Effector memory CD4-positive, alpha-beta T cell (primary cell): Measurements from ENCODE around the gene PRDM4.

Source experiments
- DNase-seq, 3 donors: peaks; one replicate each; pipeline ENCODE4 v3.0.0-alpha.2; 2020
- H3K27ac ChIP-seq: 2 replicates; pipeline ENCODE4 v1.7.0; 2013; ENCODE audit warnings: mild to moderate bottlenecking, low read length, moderate library complexity; ENCODE audit not compliant: insufficient read depth, poor library complexity, severe bottlenecking
- H3K27me3 ChIP-seq: replicated peaks from 2 replicates; pipeline ENCODE4 v1.7.0; 2013; ENCODE audit warnings: mild to moderate bottlenecking, low read length; ENCODE audit not compliant: insufficient read depth, control insufficient read depth, poor library complexity, severe bottlenecking
- H3K36me3 ChIP-seq: 2 replicates; pipeline ENCODE4 v1.7.0; 2013; ENCODE audit warnings: mild to moderate bottlenecking, low read length, moderate library complexity; ENCODE audit not compliant: control insufficient read depth, insufficient read depth
- H3K4me1 ChIP-seq: 2 replicates; pipeline ENCODE4 v1.7.0; 2013; ENCODE audit warnings: low read length, mild to moderate bottlenecking; ENCODE audit not compliant: control insufficient read depth, insufficient read depth, poor library complexity, severe bottlenecking
- H3K4me3 ChIP-seq: 2 replicates; pipeline ENCODE4 v1.7.0; 2013; ENCODE audit warnings: low read length, low read depth, mild to moderate bottlenecking; ENCODE audit not compliant: insufficient read depth, poor library complexity, severe bottlenecking
- H3K9me3 ChIP-seq: 2 replicates; pipeline ENCODE4 v1.7.0; 2013; ENCODE audit warnings: mild to moderate bottlenecking, low read length, moderate library complexity; ENCODE audit not compliant: control insufficient read depth
- total RNA-seq, 3 donors: gene quantifications; one replicate each; lab custom pipeline; 2026; lab: John Stamatoyannopoulos, UW

The PRDM4 gene, protein sequence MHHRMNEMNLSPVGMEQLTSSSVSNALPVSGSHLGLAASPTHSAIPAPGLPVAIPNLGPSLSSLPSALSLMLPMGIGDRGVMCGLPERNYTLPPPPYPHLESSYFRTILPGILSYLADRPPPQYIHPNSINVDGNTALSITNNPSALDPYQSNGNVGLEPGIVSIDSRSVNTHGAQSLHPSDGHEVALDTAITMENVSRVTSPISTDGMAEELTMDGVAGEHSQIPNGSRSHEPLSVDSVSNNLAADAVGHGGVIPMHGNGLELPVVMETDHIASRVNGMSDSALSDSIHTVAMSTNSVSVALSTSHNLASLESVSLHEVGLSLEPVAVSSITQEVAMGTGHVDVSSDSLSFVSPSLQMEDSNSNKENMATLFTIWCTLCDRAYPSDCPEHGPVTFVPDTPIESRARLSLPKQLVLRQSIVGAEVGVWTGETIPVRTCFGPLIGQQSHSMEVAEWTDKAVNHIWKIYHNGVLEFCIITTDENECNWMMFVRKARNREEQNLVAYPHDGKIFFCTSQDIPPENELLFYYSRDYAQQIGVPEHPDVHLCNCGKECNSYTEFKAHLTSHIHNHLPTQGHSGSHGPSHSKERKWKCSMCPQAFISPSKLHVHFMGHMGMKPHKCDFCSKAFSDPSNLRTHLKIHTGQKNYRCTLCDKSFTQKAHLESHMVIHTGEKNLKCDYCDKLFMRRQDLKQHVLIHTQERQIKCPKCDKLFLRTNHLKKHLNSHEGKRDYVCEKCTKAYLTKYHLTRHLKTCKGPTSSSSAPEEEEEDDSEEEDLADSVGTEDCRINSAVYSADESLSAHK
- total RNA-seq = 52.4 to 70.1 (median 56.3) reads per million in 3 donors

GRCh38 chr12:107760809-107761501, at the start of gene PRDM4:
TSS of gene PRDM4 (minus strand) at chr12:107761137. CDS start at chr12:107760515, 622 bp downstream.
- H3K36me3 ChIP-seq = peaks cover 18% of the 10 kb centered on the region
- H3K27ac ChIP-seq = peak within 1 kb of the TSS; percentile 72
- peak; percentile 81 to 84 (median 83) for DNase-seq
- H3K27me3 ChIP-seq = no peaks in the 10 kb centered on the region
- H3K9me3 ChIP-seq = no peaks in the 10 kb centered on the region
- peaks cover 24% of the 10 kb centered on the region for H3K4me1 ChIP-seq
- H3K4me3 ChIP-seq = peak within 1 kb of the TSS; percentile 71

GRCh38 chr12:107807471-107808150, 46.7 kb upstream of the PRDM4 start:
- Histone ChIP-seq H3K36me3 (no peaks in the 10 kb centered on the region), H3K4me3 (no peak overlapping the region), H3K4me1 (no peaks in the 10 kb centered on the region), H3K27me3 (no peaks in the 10 kb centered on the region), H3K27ac (no peak overlapping the region), H3K9me3 (no peaks in the 10 kb centered on the region)
- no peak for DNase-seq

GRCh38 chr12:107805488-107806180, 44.7 kb upstream of the PRDM4 start:
- H3K9me3 ChIP-seq = no peaks in the 10 kb centered on the region
- no peak for DNase-seq
- H3K36me3 ChIP-seq = no peaks in the 10 kb centered on the region
- H3K27ac ChIP-seq = no peak overlapping the region
- no peaks in the 10 kb centered on the region for H3K27me3 ChIP-seq
- H3K4me3 ChIP-seq = no peak overlapping the region
- H3K4me1 ChIP-seq = no peaks in the 10 kb centered on the region

DNA sequence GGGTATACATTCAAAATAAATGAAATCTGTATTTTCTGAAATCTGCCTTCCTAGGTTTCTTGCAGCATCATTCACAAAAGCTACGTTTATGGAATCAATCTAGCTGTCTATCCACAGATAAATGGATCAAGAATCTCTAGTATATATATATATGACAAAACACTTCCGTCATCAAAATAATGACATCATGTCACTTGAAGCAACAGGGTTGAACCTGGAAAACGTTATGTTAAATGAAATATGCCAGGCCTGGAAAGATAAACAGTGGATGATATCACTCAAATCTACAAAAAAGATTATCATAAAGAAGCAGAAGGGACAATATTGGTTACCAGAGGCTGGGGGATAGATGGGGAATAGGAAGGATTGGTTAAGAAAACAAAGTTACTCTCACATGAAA, 42.2 kb upstream of the PRDM4 start:
- DNase-seq = no peak
- no peak overlapping the region for H3K27ac ChIP-seq
- H3K27me3 ChIP-seq = no peaks in the 10 kb centered on the region

DNA sequence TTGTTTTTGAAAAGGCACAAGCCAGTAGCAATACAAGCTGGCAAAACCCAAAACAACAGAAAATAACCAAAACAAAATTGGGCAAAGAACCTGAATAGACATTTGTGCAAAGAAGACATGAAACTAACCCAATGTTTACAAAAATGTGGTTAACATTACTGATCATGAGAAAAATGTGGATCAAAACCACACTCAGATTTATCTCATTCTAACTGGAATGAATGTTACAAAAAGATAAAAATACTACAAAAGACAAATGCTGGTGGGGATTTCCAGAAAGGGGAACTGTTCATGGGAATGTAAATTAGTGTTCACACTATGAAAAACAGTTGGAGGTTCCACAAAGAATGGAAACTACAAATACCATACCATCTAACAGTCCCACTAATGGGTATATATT, 40.2 kb upstream of the PRDM4 start:
- H3K27me3 ChIP-seq = no peaks in the 10 kb centered on the region

More for the DNA sequence above, 42.2 kb upstream of the PRDM4 start:
- H3K36me3 ChIP-seq = no peaks in the 10 kb centered on the region
- H3K4me3 ChIP-seq = no peak overlapping the region
- no peaks in the 10 kb centered on the region for H3K4me1 ChIP-seq
- H3K9me3 ChIP-seq = no peaks in the 10 kb centered on the region

DNA sequence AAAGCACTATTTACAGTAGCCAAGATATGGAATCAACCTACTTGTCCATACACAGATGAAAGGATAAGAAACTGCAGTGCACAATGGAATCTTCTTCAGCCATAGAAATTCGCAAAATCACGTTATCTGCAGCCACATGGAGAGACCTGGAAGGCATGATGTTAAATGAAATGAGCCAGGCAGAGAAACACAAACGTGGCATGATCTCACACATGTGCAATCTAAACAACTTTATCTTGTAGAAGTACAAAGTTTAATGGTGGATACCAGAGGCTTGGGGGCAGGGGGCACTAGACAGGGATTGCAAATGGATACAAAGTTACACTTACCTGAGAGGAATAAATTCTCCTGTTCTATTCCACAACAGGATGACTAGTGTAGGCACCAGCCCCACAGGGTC, 37.6 kb upstream of the PRDM4 start:
- no peak overlapping the region for H3K27ac ChIP-seq
- H3K27me3 ChIP-seq = peaks cover 3% of the 10 kb centered on the region
- H3K9me3 ChIP-seq = no peaks in the 10 kb centered on the region
- DNase-seq = no peak
- H3K36me3 ChIP-seq = no peaks in the 10 kb centered on the region
- no peaks in the 10 kb centered on the region for H3K4me1 ChIP-seq
- H3K4me3 ChIP-seq = no peak overlapping the region

More for the DNA sequence above, 40.2 kb upstream of the PRDM4 start:
- H3K9me3 ChIP-seq = no peaks in the 10 kb centered on the region
- no peaks in the 10 kb centered on the region for H3K4me1 ChIP-seq
- H3K27ac ChIP-seq = no peak overlapping the region
- no peak overlapping the region for H3K4me3 ChIP-seq
- no peak for DNase-seq
- H3K36me3 ChIP-seq = no peaks in the 10 kb centered on the region

DNA sequence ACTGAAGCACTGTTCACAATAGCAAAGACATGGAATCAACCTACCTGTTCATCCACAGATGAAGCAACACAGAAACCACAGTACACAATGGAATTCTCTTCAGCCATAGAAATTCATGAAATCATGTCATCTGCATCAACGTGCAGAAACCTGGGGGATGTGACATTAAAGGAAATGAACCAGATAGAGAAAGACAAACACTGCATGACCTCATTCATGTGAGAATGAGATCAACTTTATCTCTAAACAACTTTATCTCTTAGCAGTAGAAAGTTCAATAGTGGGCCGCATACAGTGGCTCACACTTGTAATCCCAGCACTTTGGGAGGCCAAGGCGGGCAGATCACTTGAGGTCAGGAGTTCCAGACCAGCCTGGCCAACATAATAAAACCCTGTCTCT, 33.5 kb upstream of the PRDM4 start:
- Histone ChIP-seq H3K4me3 (no peak overlapping the region), H3K27me3 (peaks cover 3% of the 10 kb centered on the region), H3K4me1 (no peaks in the 10 kb centered on the region), H3K36me3 (no peaks in the 10 kb centered on the region), H3K27ac (no peak overlapping the region), H3K9me3 (no peaks in the 10 kb centered on the region)
- DNase-seq = no peak

- H3K4me3 ChIP-seq = no peak overlapping the region
- no peak overlapping the region for H3K27ac ChIP-seq
- H3K27me3 ChIP-seq = peaks cover 3% of the 10 kb centered on the region
- H3K36me3 ChIP-seq = no peaks in the 10 kb centered on the region
- no peaks in the 10 kb centered on the region for H3K4me1 ChIP-seq
- no peaks in the 10 kb centered on the region for H3K9me3 ChIP-seq
- DNase-seq = no peak
Observed at GRCh38 chr12:107791465-107792089, 30.6 kb upstream of the PRDM4 start.
